OCI-LY7 (cell line): ENCODE measurements around the gene KCNJ15. TPM values are rescaled to one million over a fixed set of nuclear protein-coding genes. Genes with fewer than 3 reads are reported as not detected.

Source experiments
- BruUV-seq: library from RNA; stranded (reverse); fragments of 400-500 nt; replicated peaks from 2 replicates; lab custom pipeline; 2021; lab: Mats Ljungman, UMichigan
- CTCF ChIA-PET: fragments of 300-600 bp; sonication (Branson Sonifier 250); formaldehyde crosslinking; loops from one replicate; lab custom pipeline; 2022; ENCODE audit warnings: antibody characterized with exemption; ENCODE audit not compliant: unreplicated experiment; lab: Charles Lee
- POLR2A ChIA-PET: fragments of 300-600 bp; sonication (Branson Sonifier 250); formaldehyde crosslinking; loops from one replicate; lab custom pipeline; 2022; ENCODE audit warnings: antibody characterized with exemption; lab: Charles Lee
- DNase-seq: peaks from one replicate; pipeline ENCODE4 v3.0.0-alpha.2; 2015; ENCODE audit warnings: low spot score
- H2AFZ ChIP-seq: fragments of 200-600 bp; sonication (generic), shearing (Covaris generic); 2 replicates; pipeline ENCODE4 v1.6.1; 2014; ENCODE audit warnings: mild to moderate bottlenecking, antibody characterized with exemption, low read length, moderate library complexity
- H3K27ac ChIP-seq: fragments of 200-600 bp; sonication (generic); 2 replicates; pipeline ENCODE4 v1.5.1; 2014; ENCODE audit warnings: mixed run types, low read depth, mild to moderate bottlenecking, moderate library complexity, low read length, inconsistent platforms; ENCODE audit not compliant: poor library complexity, severe bottlenecking
- H3K36me3 ChIP-seq: fragments of 200-600 bp; sonication (generic); 2 replicates; pipeline ENCODE4 v1.6.1; 2014; ENCODE audit warnings: mild to moderate bottlenecking, antibody characterized with exemption, low read length, moderate library complexity, mixed read lengths; ENCODE audit not compliant: insufficient read depth
- H3K4me1 ChIP-seq: fragments of 200-600 bp; sonication (generic); 2 replicates; pipeline ENCODE4 v1.5.1; 2014; ENCODE audit warnings: mild to moderate bottlenecking, low read length; ENCODE audit not compliant: insufficient read depth, poor library complexity, severe bottlenecking
- H3K4me2 ChIP-seq: fragments of 200-600 bp; sonication (generic); 2 replicates; pipeline ENCODE4 v1.6.1; 2014; ENCODE audit warnings: mild to moderate bottlenecking, low read length
- H3K4me3 ChIP-seq: fragments of 200-600 bp; sonication (generic); 2 replicates; pipeline ENCODE4 v1.5.1; 2014; ENCODE audit warnings: mild to moderate bottlenecking, low read depth, low read length; ENCODE audit not compliant: poor library complexity, severe bottlenecking
- H3K79me2 ChIP-seq: fragments of 200-600 bp; sonication (generic); 2 replicates; pipeline ENCODE4 v1.6.1; 2016; ENCODE audit warnings: low read depth, mild to moderate bottlenecking, low read length, moderate library complexity, mixed read lengths; ENCODE audit not compliant: insufficient read depth
- H3K9me2 ChIP-seq: fragments of 200-600 bp; sonication (generic); 2 replicates; pipeline ENCODE4 v1.6.1; 2016; ENCODE audit warnings: mild to moderate bottlenecking, low read length, mixed read lengths; ENCODE audit not compliant: insufficient read depth
- H3K9me3 ChIP-seq: fragments of 200-600 bp; sonication (generic); 2 replicates; pipeline ENCODE4 v1.6.1; 2014; ENCODE audit warnings: mild to moderate bottlenecking, mixed run types, low read length, mixed read lengths
- H4K20me1 ChIP-seq: fragments of 200-600 bp; sonication (generic); 2 replicates; pipeline ENCODE4 v1.6.1; 2014; ENCODE audit warnings: mild to moderate bottlenecking, antibody characterized with exemption, low read length, moderate library complexity, mixed read lengths; ENCODE audit not compliant: insufficient read depth
- EZH2phosphoT487 ChIP-seq: fragments of 200-600 bp; sonication (generic); IDR thresholded peaks from 2 replicates; pipeline ENCODE4 v1.6.1; 2018; ENCODE audit warnings: low read depth, borderline replicate concordance, mild to moderate bottlenecking, mixed run types, antibody characterized with exemption, low read length, moderate library complexity, mixed read lengths
- intact Hi-C: fragments of 100-400 bp; cut with micrococcal nuclease; formaldehyde crosslinking; loops from one replicate; pipeline ENCODE4 v1.10.0; 2022; ENCODE audit not compliant: unreplicated experiment
- total RNA-seq, 2 experiments: library from RNA; depleted of rRNA in 1 of 2; stranded (reverse); fragments of >200 nt in 1 of 2; shearing (Covaris generic) in 1 of 2; gene quantifications; 2 replicates each; pipeline ENCODE4 v1.2.3, GENCODE V29; 2014 to 2022
- TF ChIP-seq, protein P1 (sequence below): fragments of 200-600 bp; sonication (generic); conservative IDR thresholded peaks from 2 replicates; pipeline ENCODE4 v1.5.1; 2014; ENCODE audit warnings: mild to moderate bottlenecking, antibody characterized with exemption, low read length, moderate library complexity, mixed read lengths

Gene KCNJ15
- total RNA-seq, 2 experiments from 2014 or later, result not detected

DNA sequence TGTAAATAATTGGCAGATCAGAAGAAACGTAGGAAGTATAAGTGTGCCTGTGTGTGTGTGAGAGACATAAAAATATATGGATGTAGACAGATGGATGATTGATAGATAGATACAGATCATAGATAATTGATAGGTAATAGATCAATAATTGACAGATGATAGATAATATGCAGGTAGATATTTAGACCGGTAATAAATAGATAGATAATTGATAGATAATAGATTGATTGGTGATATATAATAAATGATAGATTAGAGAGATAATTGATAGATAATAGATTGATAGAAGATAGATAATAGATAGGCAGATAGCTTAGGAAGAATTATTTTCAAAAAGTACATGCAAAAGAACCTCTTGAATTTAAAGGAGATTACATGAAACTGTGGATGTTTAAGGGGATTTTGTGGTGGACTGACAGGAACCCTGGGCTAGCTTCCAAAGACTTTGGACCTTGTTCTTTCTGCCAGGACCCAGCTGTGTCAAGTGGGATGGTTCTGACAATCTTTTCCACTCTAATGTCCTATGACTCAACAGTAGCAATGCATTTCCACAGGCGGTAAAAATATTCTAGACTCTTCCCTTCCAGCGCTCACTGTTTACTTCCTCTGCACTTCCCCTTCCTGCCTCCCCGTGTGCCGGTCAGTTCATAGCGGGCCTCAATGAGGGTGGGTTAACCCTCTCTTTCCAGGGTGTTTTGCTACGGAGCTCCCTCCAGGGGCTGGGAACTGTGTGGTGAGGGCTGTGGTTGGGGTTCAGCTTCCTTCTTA lies 39.4 kb downstream of the KCNJ15 start:
- Histone ChIP-seq H2AFZ (no peak overlapping the region), H3K27ac (no peak overlapping the region), H3K36me3 (no peaks in the 10 kb centered on the region), H3K4me1 (no peaks in the 10 kb centered on the region), H4K20me1 (no peaks in the 10 kb centered on the region), H3K4me2 (no peak overlapping the region), H3K79me2 (no peaks in the 10 kb centered on the region), H3K9me2 (no peaks in the 10 kb centered on the region), H3K9me3 (no peaks in the 10 kb centered on the region), H3K4me3 (no peak overlapping the region)
- TF ChIP-seq EZH2phosphoT487, result no peak
- TF ChIP-seq, protein P1, sequence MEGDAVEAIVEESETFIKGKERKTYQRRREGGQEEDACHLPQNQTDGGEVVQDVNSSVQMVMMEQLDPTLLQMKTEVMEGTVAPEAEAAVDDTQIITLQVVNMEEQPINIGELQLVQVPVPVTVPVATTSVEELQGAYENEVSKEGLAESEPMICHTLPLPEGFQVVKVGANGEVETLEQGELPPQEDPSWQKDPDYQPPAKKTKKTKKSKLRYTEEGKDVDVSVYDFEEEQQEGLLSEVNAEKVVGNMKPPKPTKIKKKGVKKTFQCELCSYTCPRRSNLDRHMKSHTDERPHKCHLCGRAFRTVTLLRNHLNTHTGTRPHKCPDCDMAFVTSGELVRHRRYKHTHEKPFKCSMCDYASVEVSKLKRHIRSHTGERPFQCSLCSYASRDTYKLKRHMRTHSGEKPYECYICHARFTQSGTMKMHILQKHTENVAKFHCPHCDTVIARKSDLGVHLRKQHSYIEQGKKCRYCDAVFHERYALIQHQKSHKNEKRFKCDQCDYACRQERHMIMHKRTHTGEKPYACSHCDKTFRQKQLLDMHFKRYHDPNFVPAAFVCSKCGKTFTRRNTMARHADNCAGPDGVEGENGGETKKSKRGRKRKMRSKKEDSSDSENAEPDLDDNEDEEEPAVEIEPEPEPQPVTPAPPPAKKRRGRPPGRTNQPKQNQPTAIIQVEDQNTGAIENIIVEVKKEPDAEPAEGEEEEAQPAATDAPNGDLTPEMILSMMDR, result no peak
- CTCF ChIA-PET, result no interaction called here
- no peak for DNase-seq
- no TSS peak for BruUV-seq
- intact Hi-C loops, result no loop called here
- POLR2A ChIA-PET, result no interaction called here

DNA sequence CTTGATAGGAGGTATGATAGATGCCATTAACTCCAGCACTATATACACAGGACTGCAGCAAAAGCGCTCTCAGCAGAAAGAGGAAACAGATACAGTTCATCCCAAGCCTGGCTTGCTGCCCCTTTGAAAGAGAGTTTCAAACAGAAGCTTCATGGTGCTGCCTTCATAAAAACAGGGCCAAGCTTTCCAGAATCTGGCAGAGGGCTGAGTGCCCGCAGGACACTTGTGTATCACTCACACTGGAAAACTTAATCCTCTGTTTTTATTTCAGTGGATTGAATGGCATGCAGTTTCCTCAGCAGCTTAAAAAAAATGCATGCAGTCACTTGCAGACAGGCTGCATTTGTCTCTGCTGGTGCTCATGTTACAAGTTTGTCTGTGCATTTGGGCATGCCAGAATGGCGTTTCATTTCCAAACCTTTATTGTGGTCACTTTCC lies 40.4 kb downstream of the KCNJ15 start:
- no peak for TF ChIP-seq EZH2phosphoT487
- TF ChIP-seq, protein P1, result no peak
- intact Hi-C loops, result no loop called here

DNA sequence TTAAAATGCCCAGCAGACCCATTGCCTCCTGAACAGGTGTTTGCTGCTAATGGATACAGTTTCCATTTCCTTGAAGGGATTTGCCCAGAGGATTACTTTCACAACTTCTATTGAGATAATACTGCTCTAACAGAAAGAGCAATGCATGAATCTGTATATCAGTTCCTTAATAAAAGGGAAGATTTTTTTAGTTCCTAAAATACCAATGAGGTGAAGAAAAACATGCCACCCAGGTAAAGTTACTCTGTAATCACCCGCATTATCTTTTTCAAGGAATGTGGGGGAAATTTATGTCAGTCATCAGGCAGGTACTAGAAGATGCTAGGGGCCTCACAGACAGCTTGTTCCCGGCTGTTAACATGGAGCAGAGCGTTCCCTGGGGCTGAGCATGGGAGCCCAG lies 41.1 kb downstream of the KCNJ15 start:
- intact Hi-C loops, result no loop called here
- ChIA-PET CTCF (no interaction called here), POLR2A (no interaction called here)
- no peak overlapping the region for H3K4me3 ChIP-seq
- H3K36me3 ChIP-seq, result no peaks in the 10 kb centered on the region
- no peaks in the 10 kb centered on the region for H3K9me3 ChIP-seq
- H4K20me1 ChIP-seq, result no peaks in the 10 kb centered on the region
- no peak overlapping the region for H3K27ac ChIP-seq
- BruUV-seq, result no TSS peak
- H2AFZ ChIP-seq, result no peak overlapping the region
- H3K4me1 ChIP-seq, result no peaks in the 10 kb centered on the region
- no peaks in the 10 kb centered on the region for H3K9me2 ChIP-seq
- no peak overlapping the region for H3K4me2 ChIP-seq
- TF ChIP-seq, protein P1, result no peak
- TF ChIP-seq EZH2phosphoT487, result no peak
- DNase-seq, result no peak
- no peaks in the 10 kb centered on the region for H3K79me2 ChIP-seq

More for the DNA sequence above, 40.4 kb downstream of the KCNJ15 start:
- Histone ChIP-seq H3K9me3 (no peaks in the 10 kb centered on the region), H4K20me1 (no peaks in the 10 kb centered on the region), H3K9me2 (no peaks in the 10 kb centered on the region), H3K36me3 (no peaks in the 10 kb centered on the region), H3K27ac (no peak overlapping the region), H3K4me2 (no peak overlapping the region), H3K4me1 (no peaks in the 10 kb centered on the region), H3K79me2 (no peaks in the 10 kb centered on the region), H3K4me3 (no peak overlapping the region), H2AFZ (no peak overlapping the region)
- ChIA-PET POLR2A (no interaction called here), CTCF (no interaction called here)
- DNase-seq, result no peak
- BruUV-seq, result no TSS peak
